ENCODE data around the gene CYBC1. TPM values are rescaled to one million over a fixed set of nuclear protein-coding genes. Genes with fewer than 3 reads are reported as not detected.

Gene CYBC1
- total and polyA plus RNA-seq, 9 of the 15 experiments (the other 6 are each of a cell fraction or from before 2014, with no cell fraction given), result 1.3 to 71.8 (median 49.9) TPM

- TF ChIP-seq NR0B1 (IDR thresholded peaks at IDR 0.05; ENCODE audit: partially characterized antibody) (no peak), U2AF1 (optimal IDR thresholded peaks at IDR 0.05; ENCODE audit: low read depth, low read length) (no peak), NONO (IDR thresholded peaks at IDR 0.05; ENCODE audit: low read depth in 2 of 2, low read length in 1 of 2) (0 out of 4 replicates have a peak, but pooled peaks of 1 of the 2 experiments have one; percentile 27), ZNF507 (tag; conservative IDR thresholded peaks at IDR 0.05) (no peak), ZFX (CRISPR knock-in tag; IDR thresholded peaks at IDR 0.05) (0 out of 2 replicates have a peak, but pooled peaks have one; percentile 4), SRSF1 (IDR thresholded peaks at IDR 0.05; ENCODE audit: low read depth, low read length) (no peak), KDM2B (CRISPR knock-in tag; IDR thresholded peaks at IDR 0.05) (no peak), NFATC3 (IDR thresholded peaks at IDR 0.05) (no peak), FOS (IDR thresholded peaks at IDR 0.05; ENCODE audit: extremely low read depth, insufficient read length) (no peak), ESRRB (CRISPR knock-in tag; IDR thresholded peaks at IDR 0.05; ENCODE audit: borderline replicate concordance) (no peak), MTA1 (IDR thresholded peaks at IDR 0.05; ENCODE audit: borderline replicate concordance) (no peak; the same call in 1 of the 2 replicates), CREM (IDR thresholded peaks at IDR 0.05; ENCODE audit: low read depth) (no peak), ZNF311 (CRISPR knock-in tag; IDR thresholded peaks at IDR 0.05) (no peak), GATAD2B (IDR thresholded peaks at IDR 0.05; ENCODE audit: borderline replicate concordance) (no peak), ZNF644 (tag; IDR thresholded peaks at IDR 0.05; ENCODE audit: low read depth) (peak; percentile 7; the same call in 1 of the 2 replicates), RFX5 (IDR thresholded peaks at IDR 0.05; ENCODE audit: low read depth, low read length) (no peak), PURB (CRISPR knock-in tag; IDR thresholded peaks at IDR 0.05; ENCODE audit: low read depth) (no peak), CHAMP1 (IDR thresholded peaks at IDR 0.05) (no peak), CREB1 (IDR thresholded peaks at IDR 0.05) (no peak), CREB1 (CRISPR knock-in tag; IDR thresholded peaks at IDR 0.05) (no peak), NELFE (IDR thresholded peaks at IDR 0.05; ENCODE audit: insufficient read depth, insufficient read length) (no peak), ZNF75A (CRISPR knock-in tag; IDR thresholded peaks at IDR 0.05) (no peak), CREB3L1 (IDR thresholded peaks at IDR 0.05; ENCODE audit: borderline replicate concordance, low read depth) (no peak), ZNF134 (CRISPR knock-in tag; conservative IDR thresholded peaks at IDR 0.05) (no peak), HDGF (IDR thresholded peaks at IDR 0.05) (no peak), HDAC2 (IDR thresholded peaks at IDR 0.05) (no peak)
These were observed 6.7 kb upstream of the CYBC1 start (continued) for GRCh38 chr17:82457073-82457928.

Measured in K562 (cell line).